ENCODE measurements around the gene ATIC.
"Not testable (repeated sequence)": the region's sequence is repeated elsewhere in the genome, so short reads cannot be mapped to it uniquely, and the experiment has no call there.

ATIC gene

DNA sequence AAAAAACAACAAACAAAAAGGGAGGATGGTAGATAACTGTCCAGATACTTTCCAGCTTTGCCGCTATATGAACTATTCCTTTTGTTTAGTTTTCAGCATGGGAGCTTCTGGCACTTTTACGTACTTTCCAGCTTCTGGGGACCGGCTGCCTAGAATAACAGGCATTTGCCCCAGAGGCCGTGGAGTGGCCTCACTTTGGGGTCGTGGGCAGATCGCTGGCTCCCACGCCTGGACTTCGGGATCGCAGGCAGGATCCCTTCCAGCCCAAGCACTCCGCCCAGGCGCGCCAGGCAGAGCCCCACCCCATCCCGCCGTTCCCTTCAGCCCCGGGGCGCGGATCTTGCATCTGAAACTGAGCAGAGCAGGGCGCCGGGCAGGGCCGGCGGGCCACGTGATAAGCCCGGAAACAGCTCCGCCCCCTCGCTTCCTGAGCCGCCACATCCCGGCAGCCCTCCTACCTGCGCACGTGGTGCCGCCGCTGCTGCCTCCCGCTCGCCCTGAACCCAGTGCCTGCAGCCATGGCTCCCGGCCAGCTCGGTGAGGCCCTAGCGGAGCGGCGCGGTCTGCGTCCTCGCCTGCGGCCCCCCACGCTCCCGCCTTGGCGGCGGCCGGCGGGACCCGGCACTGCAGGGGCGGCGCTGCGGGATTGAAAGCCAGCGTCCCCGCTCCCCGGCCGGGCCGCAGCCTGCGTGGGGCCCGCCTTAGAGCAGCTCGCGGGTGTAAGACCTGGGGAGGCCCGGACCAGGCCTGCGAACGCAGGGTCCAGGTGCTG is at the start of gene ATIC:
TSS of gene ATIC (plus strand) at position 435 of the 772 bp plus-strand sequence. CDS start at position 519, 84 bp downstream.
- peak; percentile 71 for DNase-seq

DNA sequence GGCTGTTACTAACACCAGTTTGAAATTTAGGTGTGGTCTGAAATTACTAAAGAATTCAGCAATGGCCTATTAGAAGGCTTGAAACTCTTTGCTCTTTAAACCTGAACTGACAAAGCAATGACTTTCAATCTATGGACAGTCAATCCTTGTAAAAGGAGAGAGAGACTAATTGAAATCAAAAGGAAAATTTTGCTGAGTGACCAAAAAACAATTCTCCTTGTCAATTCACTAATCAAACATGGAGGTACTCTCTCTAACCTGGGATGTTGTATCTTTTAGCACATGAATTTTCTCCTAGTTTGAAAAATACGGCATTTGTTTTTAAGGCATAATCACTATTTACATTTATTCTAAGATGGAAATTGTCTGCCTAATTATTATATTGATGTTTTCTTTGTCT is 49.6 kb upstream of the ATIC start:
- no peak for DNase-seq

DNA sequence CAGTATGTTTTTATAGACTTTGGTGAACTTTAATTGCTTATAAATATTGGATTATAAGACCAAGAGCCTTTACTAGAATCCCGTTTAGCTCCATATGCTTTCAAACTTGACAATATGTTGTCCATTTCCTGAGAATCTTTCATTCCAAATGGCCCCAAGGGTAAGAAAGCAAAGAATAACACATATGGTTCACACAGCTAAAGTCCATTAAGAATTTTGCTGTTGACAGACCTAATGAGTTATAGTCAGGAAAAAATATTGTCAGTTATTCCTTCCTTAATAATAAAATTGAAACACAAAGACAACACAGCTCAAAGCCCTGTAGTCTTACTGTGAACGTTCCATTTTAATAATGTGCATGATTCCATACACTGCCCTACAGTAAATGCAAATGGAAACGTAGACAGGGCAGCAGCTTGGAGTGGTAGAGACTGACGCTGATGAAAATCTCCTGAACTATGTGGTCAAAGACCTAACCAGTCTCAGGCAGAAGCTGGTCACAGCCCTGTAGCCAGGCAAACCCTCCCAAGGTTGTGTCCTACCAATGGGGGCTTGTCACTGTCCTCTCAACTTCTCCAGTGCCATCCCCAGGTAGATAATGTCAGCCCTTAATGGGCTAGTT is 49.0 kb upstream of the ATIC start:
- DNase-seq, result no peak

DNA sequence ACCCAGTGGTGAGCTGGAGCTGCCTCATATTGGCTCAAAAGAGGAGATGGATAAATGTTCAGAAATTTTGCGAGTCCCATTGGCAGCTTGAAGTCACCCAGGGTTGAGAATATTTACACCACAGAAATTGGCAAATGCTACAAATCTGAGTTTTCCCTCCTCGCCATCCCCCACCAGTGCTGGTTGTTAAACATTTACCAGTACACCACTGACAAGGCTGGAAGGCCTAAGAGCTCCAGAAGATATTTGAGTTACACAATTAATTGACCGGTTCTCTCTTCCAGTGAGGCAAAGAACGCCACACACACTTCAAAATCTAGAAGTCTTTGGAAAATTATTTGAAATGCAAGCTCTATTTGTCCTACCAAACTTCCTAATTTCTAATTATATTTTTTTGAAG is 47.5 kb upstream of the ATIC start:
- no peak for DNase-seq

DNA sequence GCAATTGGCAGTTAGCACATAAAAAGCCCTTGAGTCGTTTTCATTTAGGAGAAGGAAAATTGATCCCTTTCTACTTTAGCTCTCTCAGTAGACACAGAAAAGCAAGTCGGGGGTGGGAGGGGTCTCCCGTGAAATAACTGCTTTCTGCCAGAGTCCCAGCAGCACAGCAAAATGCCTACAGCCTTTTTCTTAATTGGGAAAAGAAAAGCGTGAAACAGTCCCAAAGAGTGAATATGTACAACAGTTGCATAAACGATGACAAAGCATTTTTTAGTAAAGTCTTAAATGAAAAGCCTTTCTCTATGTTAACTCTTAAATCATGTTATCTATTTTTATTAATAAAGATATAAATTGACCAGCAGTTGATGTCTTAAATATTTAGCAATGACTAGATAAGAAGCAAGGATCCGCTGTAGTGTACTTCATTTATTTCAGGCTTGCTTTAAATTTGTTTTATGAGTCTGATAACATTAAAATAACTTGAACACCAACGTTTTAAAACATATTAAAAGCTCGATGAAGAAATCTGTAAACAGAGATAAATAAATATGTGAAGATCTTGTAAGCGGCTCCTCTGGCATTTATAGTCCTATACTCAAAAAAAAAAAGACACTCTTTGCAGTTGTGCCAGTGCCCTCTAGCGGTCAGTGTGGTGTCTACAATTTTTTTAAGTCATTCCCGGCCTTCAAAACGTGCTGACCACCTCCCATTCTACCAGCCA is 42.3 kb upstream of the ATIC start:
- peak; percentile 69 for DNase-seq

DNA sequence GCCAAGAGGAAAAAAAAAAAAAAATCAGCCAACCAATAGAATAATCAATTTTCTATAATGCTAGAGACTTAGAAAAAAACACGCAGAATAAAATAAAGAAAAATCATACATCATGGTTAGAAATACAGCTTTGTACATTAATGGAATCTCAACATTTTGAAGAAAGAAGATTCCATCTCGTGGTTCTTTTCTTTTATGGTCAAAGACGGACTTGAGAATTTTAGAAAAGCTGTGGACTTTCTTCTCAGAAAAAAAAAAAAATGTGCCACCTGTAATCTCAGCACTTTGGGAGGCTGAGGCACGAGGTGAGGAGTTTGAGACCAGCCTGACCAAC is 41.8 kb upstream of the ATIC start:
- DNase-seq, result no peak

DNA sequence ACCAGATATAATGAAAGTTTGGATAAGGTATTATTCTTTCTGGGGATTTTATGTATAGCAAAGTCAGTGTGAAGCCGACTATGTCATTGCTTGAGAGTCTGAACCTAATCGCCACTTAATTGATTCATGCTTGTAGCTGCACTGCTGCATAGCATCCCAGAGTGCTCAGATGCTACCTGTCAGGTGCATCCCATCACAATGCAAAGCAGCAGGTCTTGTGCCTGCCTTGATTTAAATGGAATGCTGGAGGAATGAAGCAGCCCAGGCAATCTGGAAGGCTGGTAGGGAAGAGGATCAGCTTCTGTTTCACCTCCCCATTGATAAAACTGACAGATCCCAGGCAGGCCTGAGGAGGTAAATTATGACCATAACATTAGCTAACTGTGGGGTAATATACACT is 40.4 kb upstream of the ATIC start:
- DNase-seq, result no peak

DNA sequence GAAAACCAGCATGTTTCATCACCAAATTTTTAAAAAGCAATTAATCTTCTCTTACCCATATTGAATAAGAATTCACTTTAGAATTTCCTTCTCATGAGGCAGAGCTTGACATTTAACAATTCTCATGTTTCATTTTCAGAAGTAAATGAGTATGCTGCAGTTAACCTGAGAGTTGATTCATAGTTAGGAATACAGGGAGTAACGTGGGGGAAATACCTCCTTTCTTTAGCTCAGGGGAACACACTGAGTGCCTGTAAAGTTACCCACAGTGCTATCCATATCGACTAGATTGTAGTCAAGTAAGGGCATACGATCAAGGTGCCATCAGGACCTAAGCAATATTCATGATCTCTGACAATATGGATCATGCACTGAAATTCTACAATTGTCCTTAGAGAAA is 38.9 kb upstream of the ATIC start:
- DNase-seq, result no peak

DNA sequence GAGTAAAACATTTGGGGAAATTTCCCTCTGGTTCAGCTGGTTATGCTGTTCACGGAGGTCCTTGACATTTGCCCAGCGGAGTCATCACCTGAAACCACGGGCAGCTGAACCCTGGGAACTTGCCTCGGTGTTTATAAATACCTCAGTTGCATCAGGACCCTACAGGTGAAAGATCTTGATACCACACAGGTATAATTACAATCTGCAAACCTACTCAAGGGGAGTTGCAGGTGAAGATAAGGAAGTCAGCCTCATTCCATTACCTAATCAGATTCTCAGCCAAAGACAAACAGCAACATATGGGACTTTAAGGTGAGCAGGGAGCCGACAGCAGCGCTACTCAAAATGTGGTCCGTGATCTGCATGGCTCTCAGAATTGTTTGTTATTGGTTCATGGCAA is 37.0 kb upstream of the ATIC start:
- no peak for DNase-seq

DNA sequence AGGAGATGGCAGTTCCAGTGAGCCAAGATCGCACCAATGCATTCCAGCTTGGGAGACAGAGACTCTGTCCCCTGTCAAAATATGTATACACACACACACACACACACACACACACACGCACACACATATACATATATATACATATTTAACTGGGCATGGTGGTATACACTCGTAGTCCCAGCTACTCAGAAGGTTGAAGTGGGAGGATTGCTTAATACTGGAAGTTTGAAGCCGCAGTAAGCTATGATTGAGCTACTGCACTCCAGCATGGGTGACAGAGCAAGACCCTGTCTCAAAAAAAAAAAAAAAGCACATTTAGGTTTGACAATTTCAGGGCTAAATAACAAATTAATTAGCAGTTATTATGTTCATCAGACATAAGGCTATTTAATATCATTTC is 36.0 kb upstream of the ATIC start:
- no peak for DNase-seq

DNA sequence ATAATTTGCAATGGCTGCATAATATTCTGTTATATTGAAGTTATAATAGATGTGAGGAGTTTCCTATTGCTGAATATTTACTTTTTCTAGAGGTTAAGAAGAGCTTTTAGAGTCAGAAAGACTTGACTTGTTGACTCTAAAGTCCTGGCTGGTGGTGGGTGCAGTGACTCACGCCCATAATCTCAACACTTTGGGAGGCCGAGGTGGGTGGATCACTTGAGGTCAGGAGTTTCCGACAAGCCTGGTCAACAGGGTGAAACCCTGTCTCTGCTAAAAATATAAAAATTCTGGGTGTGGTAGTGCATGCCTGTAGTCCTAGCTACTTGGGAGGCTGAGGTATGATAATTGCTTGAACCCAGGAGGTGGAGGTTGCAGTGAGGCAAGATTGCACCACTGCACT is 33.9 kb upstream of the ATIC start:
- DNase-seq, result no peak

DNA sequence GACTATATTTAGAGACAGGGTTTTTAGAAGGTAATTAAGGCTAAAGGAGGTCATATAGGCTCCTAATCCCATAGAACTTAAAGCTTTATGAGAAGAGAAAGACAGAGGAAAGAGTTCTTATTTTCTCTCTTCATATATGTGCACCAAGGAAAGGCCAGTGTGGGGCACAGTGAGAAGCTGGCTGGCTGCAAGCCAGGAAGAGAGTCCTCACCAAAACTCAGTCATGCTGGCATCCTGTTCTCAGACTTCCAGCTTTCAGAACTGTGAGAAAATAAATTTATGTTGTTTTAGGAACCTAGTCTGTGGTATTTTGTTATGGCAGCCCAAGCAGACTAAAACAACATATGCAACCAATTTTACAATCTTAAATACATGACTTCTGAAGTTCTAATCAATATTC is 31.5 kb upstream of the ATIC start:
- DNase-seq, result no peak

DNA sequence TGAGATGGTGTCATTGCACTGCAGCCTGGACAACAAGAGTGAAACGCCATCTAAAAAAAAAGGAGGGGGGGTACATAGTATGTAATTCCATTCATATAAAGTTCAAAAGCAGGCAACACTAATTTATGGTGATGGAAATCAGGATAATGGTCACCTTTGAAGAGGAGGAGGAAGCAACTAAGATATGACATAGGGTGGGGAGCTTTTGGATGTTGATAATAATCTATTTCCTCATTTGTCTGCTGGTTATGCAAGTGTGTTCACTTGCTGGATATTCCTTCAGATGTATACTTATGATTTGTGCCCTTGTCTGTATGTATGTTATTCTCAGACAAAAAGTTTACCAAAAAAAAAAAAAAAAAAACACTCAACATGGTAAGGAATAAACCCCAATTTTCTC is 28.6 kb upstream of the ATIC start:
- DNase-seq, result no peak

DNA sequence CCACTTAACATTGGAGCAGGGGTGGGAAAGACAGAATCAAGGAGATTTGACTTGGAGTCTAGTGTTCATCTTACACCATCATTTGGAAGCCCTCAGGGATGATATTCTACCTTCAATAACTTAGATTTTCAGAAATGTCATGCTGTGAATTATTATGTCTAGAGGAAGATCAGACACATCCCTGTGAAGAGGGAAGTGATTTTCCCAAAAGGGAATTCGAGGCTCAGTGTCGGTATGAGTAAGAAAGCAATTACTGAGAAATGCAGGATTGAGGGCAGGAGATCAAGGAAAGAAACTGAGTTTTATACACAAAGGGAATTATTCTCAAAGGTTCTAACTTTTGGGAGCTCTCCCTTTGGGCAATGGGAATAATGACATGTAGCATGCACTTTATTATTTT is 25.6 kb upstream of the ATIC start:
- no peak for DNase-seq

DNA sequence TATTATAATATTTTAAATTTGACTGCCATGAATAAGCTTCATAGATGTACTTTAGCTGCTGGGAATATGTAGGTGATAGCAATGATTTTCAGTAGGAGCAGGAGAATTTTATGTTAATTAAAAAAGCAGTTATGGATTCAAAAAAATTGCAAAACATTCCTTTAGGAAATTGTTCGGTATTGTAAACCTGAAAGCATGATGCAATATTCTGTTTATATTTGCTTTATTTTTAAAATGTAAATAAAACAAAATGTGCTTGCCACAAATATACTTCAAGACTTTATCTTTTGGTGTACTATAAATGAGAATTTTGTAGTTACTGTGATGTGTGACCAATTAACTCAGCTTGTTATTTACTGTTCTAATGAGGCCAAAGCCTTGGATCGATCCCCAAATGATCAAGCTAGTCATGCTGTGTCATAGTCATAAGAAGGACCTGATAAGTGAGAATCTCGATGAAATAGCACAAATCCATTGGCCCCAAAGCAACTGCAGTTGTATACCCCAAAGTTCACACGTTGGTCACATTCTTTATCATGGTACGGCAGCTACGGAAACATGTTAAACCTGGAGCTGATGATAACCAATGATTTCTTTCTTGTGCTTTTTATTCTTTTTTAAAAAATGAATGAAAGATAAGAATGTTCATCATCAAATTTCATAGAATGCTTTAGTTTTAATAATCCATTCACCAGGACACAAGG is 23.6 kb upstream of the ATIC start:
- DNase-seq, result no peak

DNA sequence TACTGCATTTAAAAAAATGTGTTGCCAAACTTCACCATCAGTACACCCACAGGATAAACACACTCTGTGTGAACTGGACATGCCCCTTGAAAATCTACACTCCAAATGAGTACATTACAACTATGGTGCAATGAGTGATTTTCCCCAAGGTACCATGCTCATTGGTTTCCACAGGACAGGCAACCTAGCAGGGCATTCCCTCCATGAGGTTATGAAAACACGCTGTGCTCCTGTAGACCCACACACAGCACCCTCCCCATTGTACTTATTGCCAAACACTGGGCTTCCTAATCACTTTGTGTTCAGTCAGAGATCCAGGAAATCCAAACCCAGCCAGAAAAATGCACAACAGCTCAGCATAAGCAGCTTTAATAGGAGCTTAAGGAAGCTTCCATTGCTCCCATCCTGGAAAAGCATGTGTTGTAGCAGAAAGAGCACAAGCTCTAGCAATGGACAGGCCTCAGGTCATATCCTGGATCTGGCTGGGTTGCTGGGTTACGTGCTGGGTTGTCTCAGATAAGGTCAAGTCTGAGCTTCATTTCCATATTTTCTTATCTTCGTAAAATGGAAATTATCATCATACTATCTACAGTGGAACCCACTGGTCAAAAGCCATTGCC is 20.8 kb upstream of the ATIC start:
- DNase-seq, result no peak

DNA sequence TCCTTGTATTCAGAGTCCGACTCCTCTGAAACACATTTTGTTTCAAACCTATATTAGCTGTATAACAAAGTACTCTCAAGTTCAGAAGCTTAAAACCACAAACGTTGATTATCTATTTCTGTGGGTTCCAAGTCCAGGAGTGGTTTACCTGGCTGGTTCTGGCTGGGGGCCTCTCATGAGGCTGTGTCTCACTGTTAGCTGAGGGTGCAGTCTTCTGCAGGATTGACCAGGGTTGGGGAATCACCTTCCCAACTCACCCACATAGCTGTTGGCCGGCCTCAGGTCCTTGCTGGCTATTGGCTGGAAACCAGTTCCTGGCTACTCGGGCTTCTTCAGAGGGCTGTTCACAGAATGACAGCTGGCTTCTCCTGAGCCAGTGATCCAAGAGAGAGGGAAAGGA is 18.0 kb upstream of the ATIC start:
- no peak for DNase-seq

DNA sequence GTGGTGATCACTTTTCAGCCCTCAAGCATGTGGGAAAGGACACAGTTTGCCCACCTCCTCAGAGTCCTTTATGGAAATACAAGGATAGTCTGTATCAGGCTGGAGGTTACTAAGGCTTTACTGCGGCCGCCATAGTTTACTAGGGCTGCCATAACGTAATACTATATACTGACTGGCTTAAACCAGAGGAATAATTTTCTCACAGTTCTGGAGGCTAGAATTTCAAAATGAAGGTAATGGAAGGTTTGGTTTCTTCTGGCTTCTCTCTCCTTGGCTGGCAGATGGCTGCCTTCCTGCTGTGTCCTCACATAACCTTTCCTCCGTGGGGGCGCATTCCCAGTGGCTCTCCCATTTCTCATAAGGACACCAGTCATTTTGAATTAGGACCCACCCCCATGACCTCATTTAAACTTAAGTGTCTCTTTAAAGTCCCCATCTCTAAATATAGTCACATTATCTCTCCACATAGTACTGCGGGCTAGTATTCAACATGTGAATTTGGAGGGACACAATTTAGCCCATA is 12.5 kb upstream of the ATIC start:
- no peak for DNase-seq

DNA sequence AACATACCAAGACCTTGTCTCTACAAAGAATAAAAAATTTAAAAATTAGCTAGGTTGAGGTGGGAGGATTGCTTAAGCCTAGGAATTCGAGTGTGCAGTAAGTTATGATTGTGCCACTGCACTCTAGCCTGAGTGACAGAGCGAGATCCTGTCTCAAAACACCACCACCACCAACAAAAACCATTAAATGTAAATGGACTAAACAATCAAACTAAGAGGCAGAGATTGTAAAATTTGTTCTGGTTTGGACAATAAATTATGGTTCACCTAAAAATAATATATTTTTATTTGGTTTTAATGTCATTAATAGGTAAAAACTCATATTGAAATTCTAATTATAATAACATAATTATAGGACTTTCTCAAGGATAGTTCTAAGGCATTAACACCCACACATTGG is 9.9 kb upstream of the ATIC start:
- DNase-seq, result no peak

DNA sequence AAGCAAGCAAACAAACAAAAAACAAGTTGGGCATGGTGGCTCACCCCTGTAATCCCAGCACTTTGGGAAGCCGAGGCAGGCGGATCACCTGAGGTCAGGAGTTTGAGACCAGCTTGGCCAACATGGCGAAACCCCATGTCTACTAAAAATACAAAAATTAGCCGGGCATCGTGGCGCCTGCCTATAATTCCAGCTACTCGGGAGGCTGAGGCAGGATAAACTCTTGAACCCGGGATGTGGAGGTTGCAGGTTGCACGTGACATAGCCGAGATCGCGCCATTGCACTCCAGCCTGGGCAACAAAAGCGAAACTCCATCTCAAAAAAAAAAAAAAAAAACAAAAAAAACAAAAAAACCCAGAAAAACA is 617 bp upstream of the ATIC start:
- DNase-seq, result not testable (repeated sequence)

DNA sequence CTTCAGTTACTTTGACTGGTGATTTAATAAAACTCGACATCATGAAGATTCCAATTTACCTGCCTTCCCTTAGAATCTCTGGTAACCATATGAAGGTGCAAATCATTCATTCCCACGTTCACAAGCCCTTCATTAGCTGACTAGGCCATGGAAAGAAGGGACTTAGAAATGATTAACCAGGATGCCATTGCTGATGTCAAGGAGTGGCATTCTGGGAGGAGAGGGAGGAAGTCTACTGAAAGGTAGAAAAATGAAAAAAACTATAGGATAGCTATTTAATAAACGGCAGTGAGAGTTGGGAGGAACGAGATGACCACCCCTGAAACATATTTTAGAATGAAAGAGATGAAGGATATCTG is 1.4 kb downstream of the ATIC start:
- DNase-seq, result no peak

DNA sequence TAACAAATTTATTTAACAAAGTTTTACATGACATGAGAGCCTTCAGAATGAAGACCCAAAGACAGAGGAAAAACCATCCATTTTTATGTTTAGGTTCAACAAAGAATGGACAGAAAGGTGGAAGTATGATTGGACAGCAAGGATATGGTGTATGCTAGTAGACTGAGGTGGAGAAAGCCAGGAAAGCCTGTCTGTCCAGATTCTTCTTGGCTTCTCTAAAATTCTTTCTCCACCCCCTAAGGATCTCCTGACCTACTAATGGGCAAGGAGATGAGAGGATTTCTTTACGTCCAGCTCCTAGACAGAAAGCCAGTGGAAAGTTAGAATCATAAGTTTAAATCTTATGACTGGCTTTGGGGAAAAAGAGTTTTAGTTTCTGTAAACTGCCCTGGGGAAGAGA is 3.0 kb downstream of the ATIC start:
- no peak for DNase-seq

DNA sequence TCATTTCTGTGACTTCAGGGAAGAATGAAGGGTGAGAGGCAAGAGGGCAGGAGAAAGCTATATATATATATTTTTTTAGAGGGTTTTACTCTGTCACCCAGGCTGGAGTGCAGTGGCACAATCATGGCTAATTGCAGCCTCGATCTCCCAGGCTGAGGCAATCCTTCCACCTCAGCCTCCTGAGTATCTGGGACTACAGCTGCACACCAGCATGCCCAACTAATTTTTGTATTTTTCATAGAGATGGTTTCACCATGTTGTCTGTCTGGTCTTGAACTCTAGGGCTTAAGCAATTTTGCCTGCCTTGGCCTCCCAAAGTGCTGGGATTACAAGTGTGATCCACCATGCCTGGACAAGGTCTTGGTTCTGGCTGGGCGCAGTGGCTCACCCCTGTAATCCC is 3.4 kb downstream of the ATIC start:
- no peak for DNase-seq
